IgD-negative memory B cell (primary cell): Measurements from ENCODE around the gene CYBB. TPM values are rescaled to one million over a fixed set of nuclear protein-coding genes. Genes with fewer than 3 reads are reported as not detected.
A peak's percentile ranks its signal among the peaks of the same experiment; 100 is the strongest.

Experiments used
- H3K27ac Mint-ChIP-seq, 3 donors: one replicate each; pipeline ENCODE4 v1.8.0; 2020 to 2022; ENCODE audit warnings: mild to moderate bottlenecking in 3 of 3, mixed read lengths in 3 of 3, moderate library complexity in 1 of 3
- H3K27me3 Mint-ChIP-seq: one replicate; pipeline ENCODE4 v1.8.0; 2021; ENCODE audit warnings: mixed read lengths
- H3K36me3 Mint-ChIP-seq: one replicate; pipeline ENCODE4 v1.8.0; 2020; ENCODE audit warnings: mild to moderate bottlenecking, mixed read lengths
- H3K4me1 Mint-ChIP-seq, 3 donors: one replicate each; pipeline ENCODE4 v1.8.0; 2020 to 2022; ENCODE audit warnings: mixed read lengths in 3 of 3, mild to moderate bottlenecking in 1 of 3
- H3K4me3 Mint-ChIP-seq, 4 donors: one replicate each; pipeline ENCODE4 v1.8.0; 2020 to 2022; ENCODE audit warnings: mild to moderate bottlenecking in 4 of 4, mixed read lengths in 4 of 4, moderate library complexity in 3 of 4
- H3K9me3 Mint-ChIP-seq, 3 donors: one replicate each; pipeline ENCODE4 v1.8.0; 2020 to 2021; ENCODE audit warnings: mixed read lengths in 3 of 3, mild to moderate bottlenecking in 1 of 3
- polyA plus RNA-seq: library from polyadenylated mRNA; unstranded; fragments of 300-500 nt; fragmentation: Illumina TruSeq; gene quantifications from one replicate; pipeline ENCODE4 v1.2.3, GENCODE V29; 2021

CYBB gene
- polyA plus RNA-seq, 1 donor from 2014 or later: 122 TPM

GRCh38 chrX:37834937-37835336, 55.1 kb downstream of the CYBB start:
- Mint-ChIP-seq H3K4me1 (no peaks in the 10 kb centered on the region), H3K4me3 (no peak overlapping the region), H3K36me3 (peaks cover 3% of the 10 kb centered on the region), H3K27ac (no peak overlapping the region), H3K9me3 (no peaks in the 10 kb centered on the region), H3K27me3 (no peaks in the 10 kb centered on the region)

DNA sequence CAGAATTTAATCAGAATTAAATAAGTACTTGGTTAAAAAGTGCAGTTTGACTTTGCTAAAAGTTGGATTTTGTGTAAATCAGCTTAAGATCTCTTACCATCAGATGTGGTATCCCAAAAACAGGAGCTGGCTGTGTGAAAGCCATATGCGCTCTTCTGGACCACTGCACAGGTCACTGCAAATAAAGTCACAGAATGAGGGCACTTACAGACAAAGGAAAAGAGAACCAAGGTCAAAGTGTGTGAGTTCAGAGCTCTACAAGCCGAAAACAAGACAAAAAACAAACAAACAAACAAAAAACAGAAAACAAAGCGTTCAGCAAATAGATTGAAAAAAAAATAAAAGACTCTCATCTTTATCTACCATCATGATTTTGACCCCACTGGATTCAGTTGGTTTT, 61.1 kb downstream of the CYBB start:
- Mint-ChIP-seq H3K4me1 (peaks cover 0 to 9% (median 6%) of the 10 kb centered on the region in 3 donors), H3K27me3 (peaks cover 3% of the 10 kb centered on the region), H3K36me3 (peaks cover 3% of the 10 kb centered on the region), H3K9me3 (no peaks in the 10 kb centered on the region), H3K27ac (no peak overlapping the region), H3K4me3 (no peak overlapping the region)

DNA sequence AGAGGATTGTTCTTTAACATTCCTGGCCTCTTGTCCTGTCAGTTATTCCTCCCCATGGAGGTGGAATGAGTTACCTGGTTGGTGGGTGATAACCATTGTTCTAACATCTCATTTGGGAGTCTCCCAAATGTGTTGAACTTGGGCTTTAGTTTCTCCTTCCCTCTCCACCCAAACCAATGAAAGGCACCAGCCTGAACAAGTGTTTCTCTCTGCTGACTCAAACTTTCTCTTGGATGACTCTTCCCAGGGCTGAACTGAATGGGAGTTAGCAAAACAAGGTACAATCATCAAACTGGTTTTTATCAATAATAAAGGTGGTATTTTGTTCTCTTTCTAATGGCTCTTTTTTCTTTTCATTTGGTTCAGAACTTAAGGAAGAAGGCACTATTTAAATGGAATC, 64.8 kb downstream of the CYBB start:
- Mint-ChIP-seq H3K4me3 (no peak overlapping the region), H3K9me3 (no peaks in the 10 kb centered on the region), H3K27ac (no peak overlapping the region)

DNA sequence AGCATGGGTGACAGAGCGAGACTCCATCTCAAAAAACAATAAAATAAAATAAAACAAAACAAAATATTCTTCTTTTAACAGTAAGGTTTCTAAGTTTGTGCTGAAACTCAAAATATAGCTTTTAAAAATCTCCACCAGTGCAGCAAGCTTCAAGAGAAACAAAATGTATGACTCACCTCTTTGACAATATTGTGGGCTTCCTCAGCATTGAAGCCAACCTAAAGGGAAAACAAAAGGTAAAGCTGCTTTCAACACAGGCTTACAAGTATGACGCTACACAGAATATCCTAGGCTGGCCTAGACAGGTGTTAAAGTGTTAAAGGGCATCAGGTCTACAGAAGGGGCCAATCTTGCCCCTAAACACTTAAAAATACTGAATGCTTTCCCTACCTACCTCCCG, 66.3 kb downstream of the CYBB start:
- peaks cover 1% of the 10 kb centered on the region for H3K27me3 Mint-ChIP-seq
- no peaks in the 10 kb centered on the region for H3K36me3 Mint-ChIP-seq
- H3K9me3 Mint-ChIP-seq: no peaks in the 10 kb centered on the region

More for the DNA sequence above, 64.8 kb downstream of the CYBB start:
- no peaks in the 10 kb centered on the region for H3K36me3 Mint-ChIP-seq
- peaks cover 7 to 16% (median 11%) of the 10 kb centered on the region in 3 donors for H3K4me1 Mint-ChIP-seq
- H3K27me3 Mint-ChIP-seq: peaks cover 3% of the 10 kb centered on the region

GRCh38 chrX:37846558-37846933, 66.7 kb downstream of the CYBB start:
- peak overlapping the region in 2 of 3 donors; percentile 23 to 76 for H3K27ac Mint-ChIP-seq
- peak overlapping the region; percentile 83 to 95 (median 93) for H3K4me3 Mint-ChIP-seq
- H3K36me3 Mint-ChIP-seq: no peaks in the 10 kb centered on the region
- H3K9me3 Mint-ChIP-seq: no peaks in the 10 kb centered on the region
- H3K4me1 Mint-ChIP-seq: peaks cover 7 to 16% (median 11%) of the 10 kb centered on the region in 3 donors
- H3K27me3 Mint-ChIP-seq: peaks cover 5% of the 10 kb centered on the region

More for the DNA sequence above, 66.3 kb downstream of the CYBB start:
- Mint-ChIP-seq H3K4me3 (peak overlapping the region; percentile 83 to 95 (median 93)), H3K27ac (peak overlapping the region in 2 of 3 donors; percentile 23 to 76), H3K4me1 (peaks cover 7 to 16% (median 11%) of the 10 kb centered on the region in 3 donors)

GRCh38 chrX:37846934-37847732, 67.3 kb downstream of the CYBB start, which contains the start of gene DYNLT3:
TSS of gene DYNLT3 (minus strand) at chrX:37847571. CDS start at chrX:37847510, 61 bp downstream.
- H3K4me3 Mint-ChIP-seq: peak within 1 kb of the TSS; percentile 83 to 95 (median 93)
- peaks cover 7 to 16% (median 11%) of the 10 kb centered on the region in 3 donors for H3K4me1 Mint-ChIP-seq
- H3K27me3 Mint-ChIP-seq: peaks cover 7% of the 10 kb centered on the region
- H3K36me3 Mint-ChIP-seq: no peaks in the 10 kb centered on the region
- H3K27ac Mint-ChIP-seq: peak within 1 kb of the TSS; percentile 93 to 97 (median 95)
- H3K9me3 Mint-ChIP-seq: no peaks in the 10 kb centered on the region

- H3K36me3 Mint-ChIP-seq: no peaks in the 10 kb centered on the region
- peaks cover 7 to 16% (median 11%) of the 10 kb centered on the region in 3 donors for H3K4me1 Mint-ChIP-seq
- H3K27me3 Mint-ChIP-seq: peaks cover 7% of the 10 kb centered on the region
- H3K27ac Mint-ChIP-seq: peak overlapping the region; percentile 93 to 97 (median 95)
- H3K9me3 Mint-ChIP-seq: no peaks in the 10 kb centered on the region
- H3K4me3 Mint-ChIP-seq: peak overlapping the region; percentile 83 to 95 (median 92)
These were observed 67.9 kb downstream of the CYBB start for GRCh38 chrX:37847733-37848197.

GRCh38 chrX:37854148-37854547, 74.3 kb downstream of the CYBB start:
- H3K36me3 Mint-ChIP-seq: no peaks in the 10 kb centered on the region
- no peak overlapping the region for H3K4me3 Mint-ChIP-seq
- no peak overlapping the region for H3K27ac Mint-ChIP-seq
- H3K9me3 Mint-ChIP-seq: no peaks in the 10 kb centered on the region
- no peaks in the 10 kb centered on the region for H3K4me1 Mint-ChIP-seq
- peaks cover 18% of the 10 kb centered on the region for H3K27me3 Mint-ChIP-seq

GRCh38 chrX:37854748-37855147, 74.9 kb downstream of the CYBB start:
- Mint-ChIP-seq H3K4me3 (no peak overlapping the region), H3K9me3 (no peaks in the 10 kb centered on the region), H3K36me3 (no peaks in the 10 kb centered on the region), H3K27me3 (peaks cover 18% of the 10 kb centered on the region), H3K27ac (no peak overlapping the region), H3K4me1 (no peaks in the 10 kb centered on the region)

DNA sequence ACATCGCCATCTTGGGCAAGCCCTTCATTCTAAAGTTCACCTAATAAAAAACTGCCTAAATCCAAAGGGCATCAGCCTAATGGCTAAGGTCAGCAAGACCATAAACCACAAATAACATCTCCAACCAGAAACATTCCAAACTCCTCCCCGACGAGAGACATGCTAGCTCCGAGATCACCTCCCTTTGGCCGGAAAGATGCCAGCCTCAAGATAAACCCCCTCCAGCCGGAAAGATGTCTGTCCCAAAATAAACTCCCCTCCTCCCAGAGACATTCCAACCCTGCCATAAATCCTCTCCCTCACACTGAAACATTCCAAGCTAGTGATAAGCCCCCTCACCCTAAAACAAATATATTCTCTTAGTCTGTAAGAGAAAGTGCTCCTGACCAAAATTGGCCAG, 80.9 kb downstream of the CYBB start:
- Mint-ChIP-seq H3K4me1 (no peaks in the 10 kb centered on the region), H3K27me3 (peaks cover 14% of the 10 kb centered on the region), H3K27ac (no peak overlapping the region), H3K4me3 (no peak overlapping the region), H3K9me3 (no peaks in the 10 kb centered on the region), H3K36me3 (peaks cover 1% of the 10 kb centered on the region)

DNA sequence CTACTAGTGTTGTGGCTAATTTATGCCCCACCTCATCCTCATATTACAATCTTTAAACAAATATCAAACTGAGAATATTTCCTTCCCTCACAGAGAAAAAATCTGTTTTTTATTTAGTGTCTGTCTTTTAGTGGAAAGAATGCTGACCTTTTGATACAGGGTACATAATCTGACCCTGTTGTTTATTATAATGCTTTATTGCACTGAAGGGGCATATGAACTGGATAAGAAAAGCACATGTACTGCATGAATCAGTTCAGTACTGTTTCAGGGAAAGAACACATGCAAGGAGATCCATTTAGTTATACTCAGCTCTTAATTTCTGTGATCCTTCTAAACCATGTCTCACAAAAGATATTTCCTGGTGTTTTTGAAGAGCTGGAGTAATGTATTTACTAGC, 83.0 kb downstream of the CYBB start:
- Mint-ChIP-seq H3K27me3 (peaks cover 10% of the 10 kb centered on the region), H3K9me3 (peaks cover 1 to 5% (median 2%) of the 10 kb centered on the region in 3 donors), H3K36me3 (peaks cover 5% of the 10 kb centered on the region), H3K4me1 (peaks cover 0 to 5% (median 2%) of the 10 kb centered on the region in 3 donors), H3K4me3 (no peak overlapping the region), H3K27ac (no peak overlapping the region)

Other genes with a start within 250 kb of the CYBB start
- gene LANCL3, start 208.4 kb upstream of the CYBB start, polyA plus RNA-seq: 0.19 TPM
- 0.18 TPM for gene XK, start 94.3 kb upstream of the CYBB start, polyA plus RNA-seq
- gene DYNLT3, start 67.5 kb downstream of the CYBB start, polyA plus RNA-seq: 29.1 TPM
- gene SYTL5, start 226.5 kb downstream of the CYBB start, polyA plus RNA-seq: not detected